Rectal smooth muscle tissue (tissue), 1 donor: ENCODE data around the gene STARD4.

Experiments used
- H3K27ac ChIP-seq: one replicate; pipeline ENCODE4 v1.7.0; 2013; ENCODE audit warnings: low read depth, low read length, inconsistent platforms
- H3K27me3 ChIP-seq: one replicate; pipeline ENCODE4 v1.7.0; 2013; ENCODE audit warnings: low read length; ENCODE audit not compliant: control insufficient read depth, insufficient read depth
- H3K36me3 ChIP-seq: one replicate; pipeline ENCODE4 v1.7.0; 2013; ENCODE audit warnings: low read length; ENCODE audit not compliant: control insufficient read depth, insufficient read depth
- H3K4me1 ChIP-seq: one replicate; pipeline ENCODE4 v1.7.0; 2013; ENCODE audit warnings: low read length; ENCODE audit not compliant: control insufficient read depth, insufficient read depth
- H3K4me3 ChIP-seq: one replicate; pipeline ENCODE4 v1.7.0; 2013; ENCODE audit warnings: low read length
- H3K9ac ChIP-seq: one replicate; pipeline ENCODE4 v1.7.0; 2013; ENCODE audit warnings: low read length

STARD4 gene

GRCh38 chr5:111548992-111549649 lies 36.8 kb upstream of the STARD4 start:
- no peak overlapping the region for H3K27ac ChIP-seq
- H3K9ac ChIP-seq = no peak overlapping the region
- no peaks in the 10 kb centered on the region for H3K27me3 ChIP-seq
- no peaks in the 10 kb centered on the region for H3K36me3 ChIP-seq
- no peak overlapping the region for H3K4me3 ChIP-seq
- peaks cover 3% of the 10 kb centered on the region for H3K4me1 ChIP-seq

- H3K4me1 ChIP-seq = peaks cover 3% of the 10 kb centered on the region
- H3K9ac ChIP-seq = no peak overlapping the region
- H3K27me3 ChIP-seq = no peaks in the 10 kb centered on the region
- H3K4me3 ChIP-seq = no peak overlapping the region
- no peaks in the 10 kb centered on the region for H3K36me3 ChIP-seq
- H3K27ac ChIP-seq = no peak overlapping the region
Observed at GRCh38 chr5:111548348-111548950, 36.1 kb upstream of the STARD4 start.

GRCh38 chr5:111545031-111545430 lies 32.7 kb upstream of the STARD4 start:
- Histone ChIP-seq H3K9ac (no peak overlapping the region), H3K36me3 (no peaks in the 10 kb centered on the region), H3K27me3 (no peaks in the 10 kb centered on the region), H3K4me3 (no peak overlapping the region), H3K4me1 (no peaks in the 10 kb centered on the region), H3K27ac (no peak overlapping the region)

GRCh38 chr5:111537141-111538024 lies 25.0 kb upstream of the STARD4 start:
- Histone ChIP-seq H3K4me3 (no peak overlapping the region), H3K4me1 (no peaks in the 10 kb centered on the region), H3K27me3 (no peaks in the 10 kb centered on the region), H3K36me3 (no peaks in the 10 kb centered on the region), H3K9ac (no peak overlapping the region), H3K27ac (no peak overlapping the region)

GRCh38 chr5:111535879-111536549 lies 23.7 kb upstream of the STARD4 start:
- no peaks in the 10 kb centered on the region for H3K27me3 ChIP-seq
- H3K36me3 ChIP-seq = no peaks in the 10 kb centered on the region
- no peak overlapping the region for H3K27ac ChIP-seq
- H3K9ac ChIP-seq = no peak overlapping the region
- H3K4me3 ChIP-seq = no peak overlapping the region
- H3K4me1 ChIP-seq = no peaks in the 10 kb centered on the region

- no peak overlapping the region for H3K9ac ChIP-seq
- H3K27ac ChIP-seq = no peak overlapping the region
- no peak overlapping the region for H3K4me3 ChIP-seq
Observed at GRCh38 chr5:111532886-111533582, 20.7 kb upstream of the STARD4 start.

GRCh38 chr5:111530298-111530740 lies 18.0 kb upstream of the STARD4 start:
- Histone ChIP-seq H3K4me3 (no peak overlapping the region), H3K4me1 (no peaks in the 10 kb centered on the region), H3K27me3 (no peaks in the 10 kb centered on the region), H3K9ac (no peak overlapping the region), H3K27ac (no peak overlapping the region), H3K36me3 (no peaks in the 10 kb centered on the region)

More at GRCh38 chr5:111532886-111533582, 20.7 kb upstream of the STARD4 start:
- H3K36me3 ChIP-seq = no peaks in the 10 kb centered on the region
- H3K4me1 ChIP-seq = no peaks in the 10 kb centered on the region
- H3K27me3 ChIP-seq = no peaks in the 10 kb centered on the region

- Histone ChIP-seq H3K36me3 (no peaks in the 10 kb centered on the region), H3K4me3 (no peak overlapping the region), H3K27me3 (no peaks in the 10 kb centered on the region), H3K9ac (no peak overlapping the region), H3K4me1 (no peaks in the 10 kb centered on the region), H3K27ac (no peak overlapping the region)
Observed at GRCh38 chr5:111528056-111528455, 15.7 kb upstream of the STARD4 start.

GRCh38 chr5:111520908-111521307 lies 8.6 kb upstream of the STARD4 start:
- Histone ChIP-seq H3K27me3 (no peaks in the 10 kb centered on the region), H3K36me3 (no peaks in the 10 kb centered on the region), H3K27ac (no peak overlapping the region), H3K4me3 (no peak overlapping the region), H3K9ac (no peak overlapping the region), H3K4me1 (no peaks in the 10 kb centered on the region)

- H3K27me3 ChIP-seq = no peaks in the 10 kb centered on the region
- H3K36me3 ChIP-seq = no peaks in the 10 kb centered on the region
- no peak overlapping the region for H3K4me3 ChIP-seq
- no peaks in the 10 kb centered on the region for H3K4me1 ChIP-seq
- no peak overlapping the region for H3K9ac ChIP-seq
- no peak overlapping the region for H3K27ac ChIP-seq
Observed at GRCh38 chr5:111518777-111519176, 6.4 kb upstream of the STARD4 start.

- Histone ChIP-seq H3K9ac (no peak overlapping the region), H3K36me3 (no peaks in the 10 kb centered on the region), H3K4me1 (peaks cover 3% of the 10 kb centered on the region), H3K27me3 (no peaks in the 10 kb centered on the region), H3K4me3 (no peak overlapping the region), H3K27ac (no peak overlapping the region)
Observed at GRCh38 chr5:111517853-111518501, 5.6 kb upstream of the STARD4 start.
